ENCODE data around the gene ABHD6.

ABHD6 gene

GRCh38 chr3:58342676-58343075 is 105.1 kb downstream of the ABHD6 start:
- DNase-seq (ENCODE audit: low read depth in 2 of 2) = no peak
